K562 (cell line): ENCODE measurements around the gene ISG20. TPM values are rescaled to one million over a fixed set of nuclear protein-coding genes. Genes with fewer than 3 reads are reported as not detected.

Experiments
- ATF2 ChIP-seq: sonication (generic); formaldehyde crosslinking; IDR thresholded peaks from 2 replicates; pipeline ENCODE4 v1.8.1; 2022; ENCODE audit warnings: missing genetic modification reagents
- BRF2 ChIP-seq: IDR thresholded peaks from 3 replicates; pipeline ENCODE4 v1.6.1; 2011; ENCODE audit warnings: borderline replicate concordance, mild to moderate bottlenecking; ENCODE audit not compliant: insufficient read length, insufficient read depth
- CCNT2 ChIP-seq: IDR thresholded peaks from 2 replicates; pipeline ENCODE4 v1.6.1; 2011; ENCODE audit warnings: borderline replicate concordance, low read depth, mild to moderate bottlenecking, moderate library complexity, mixed read lengths, low read length; ENCODE audit not compliant: insufficient read length; ENCODE audit errors: extremely low read depth
- CTCF ChIP-seq, 3 experiments: IDR thresholded peaks in 2 of 3; conservative IDR thresholded peaks in 1 of 3; 2 replicates each; pipeline ENCODE4 v1.5.1; 2011 to 2012; ENCODE audit warnings: low read length in 3 of 3, mild to moderate bottlenecking in 3 of 3, control low read depth in 2 of 3, improper control_type of control experiment in 1 of 3, inconsistent platforms in 1 of 3, low read depth in 1 of 3, mixed read lengths in 1 of 3, moderate library complexity in 1 of 3; ENCODE audit not compliant: insufficient read depth in 2 of 3
- FOXM1 ChIP-seq, 2 experiments: fragments of 450-650 bp in 1 of 2; sonication (generic) in 1 of 2; formaldehyde crosslinking in 1 of 2; IDR thresholded peaks; 2 replicates each; pipeline versions ENCODE4 v1.6.1 to v1.9.0; 2017 to 2022; ENCODE audit warnings: low read depth in 2 of 2, mild to moderate bottlenecking in 2 of 2, missing genetic modification reagents in 1 of 2, moderate library complexity in 1 of 2
- HDAC3 ChIP-seq: fragments of 450-650 bp; IDR thresholded peaks from 2 replicates; pipeline ENCODE4 v1.6.1; 2018; ENCODE audit warnings: borderline replicate concordance, mild to moderate bottlenecking, moderate library complexity; ENCODE audit not compliant: partially characterized antibody
- HMBOX1 ChIP-seq: sonication (generic); IDR thresholded peaks from 2 replicates; pipeline ENCODE4 v1.6.1; 2016
- KDM4B ChIP-seq, 2 experiments: fragments of 450-650 bp in 1 of 2; sonication (generic) in 1 of 2; IDR thresholded peaks; 2 replicates each; pipeline ENCODE4 v1.6.1; 2016 to 2017; ENCODE audit warnings: borderline replicate concordance in 2 of 2, antibody characterized with exemption in 1 of 2, low read depth in 1 of 2, mild to moderate bottlenecking in 1 of 2
- MAFK ChIP-seq: IDR thresholded peaks from 2 replicates; pipeline ENCODE4 v1.6.1; 2011; ENCODE audit warnings: low read length, improper control_type of control experiment
- MED1 ChIP-seq: sonication (generic); formaldehyde crosslinking; IDR thresholded peaks from 2 replicates; pipeline ENCODE4 v1.8.1; 2023; ENCODE audit warnings: missing genetic modification reagents, borderline replicate concordance
- NCOA6 ChIP-seq: fragments of 450-650 bp; IDR thresholded peaks from 2 replicates; pipeline ENCODE4 v1.6.1; 2017; ENCODE audit warnings: mild to moderate bottlenecking
- NCOR1 ChIP-seq: fragments of 450-650 bp; IDR thresholded peaks from 2 replicates; pipeline ENCODE4 v1.6.1; 2016; ENCODE audit warnings: mild to moderate bottlenecking, moderate library complexity
- PCBP1 ChIP-seq: fragments of 200-400 bp; formaldehyde crosslinking; IDR thresholded peaks from 2 replicates; pipeline ENCODE4 v1.6.1; 2018; ENCODE audit warnings: mild to moderate bottlenecking, low read depth, low read length; ENCODE audit not compliant: poor library complexity, severe bottlenecking
- PHB2 ChIP-seq: fragments of 450-650 bp; IDR thresholded peaks from 2 replicates; pipeline ENCODE4 v1.6.1; 2017; ENCODE audit warnings: low read depth
- TGIF2 ChIP-seq: sonication (generic); formaldehyde crosslinking; IDR thresholded peaks from 2 replicates; pipeline ENCODE4 v1.8.1; 2022; ENCODE audit warnings: mild to moderate bottlenecking, missing genetic modification reagents, moderate library complexity
- ZEB2 ChIP-seq: fragments of 450-650 bp; IDR thresholded peaks from 2 replicates; pipeline ENCODE4 v1.6.1; 2016
- ZNF184 ChIP-seq: sonication (generic); formaldehyde crosslinking; IDR thresholded peaks from 2 replicates; pipeline ENCODE4 v1.5.0; 2020; ENCODE audit warnings: missing genetic modification reagents
- ZNF408 ChIP-seq: fragments of 250-450 bp; sonication (Bioruptor Pico); IDR thresholded peaks from 2 replicates; pipeline ENCODE4 v1.4.0; 2020; ENCODE audit warnings: low read depth, mild to moderate bottlenecking, moderate library complexity
- ZNF766 ChIP-seq: fragments of 200-800 bp; sonication (Bioruptor generic); conservative IDR thresholded peaks from 2 replicates; pipeline ENCODE4 v1.6.1; 2016; ENCODE audit warnings: missing genetic modification characterization, missing compliant biosample characterization
- polyA plus RNA-seq, 8 experiments: library from polyadenylated mRNA; depleted of rRNA in 4 of 8; stranded (reverse) in 5 of 8; unstranded in 3 of 8; fragments of >200 nt; fragmentation: Nextera tagmentation in 2 of 8; fragmentation: Illumina TruSeq in 1 of 8; extraction: Ambion mirVana in 2 of 8; extraction: Trizol in 1 of 8; gene quantifications; 2 replicates each; pipeline versions ENCODE4 v1.2.1 to v1.2.3, GENCODE V29; 2011 to 2014; ENCODE audit warnings: inconsistent platforms in 1 of 8, missing spikeins in 1 of 8
- total RNA-seq, 7 experiments: library from RNA; depleted of rRNA in 6 of 7; stranded (reverse); fragments of >200 nt in 6 of 7; fragmentation: Illumina TruSeq in 2 of 7; extraction: Trizol in 2 of 7; gene quantifications; 2 replicates each; pipeline versions ENCODE4 v1.2.1 to v1.2.3, GENCODE V29; 2011 to 2021; ENCODE audit warnings: low replicate concordance in 1 of 7
- TF ChIP-seq, protein P1 (sequence below), 2 experiments: IDR thresholded peaks; 2 replicates each; pipeline ENCODE4 v1.6.1; 2011; ENCODE audit warnings: borderline replicate concordance in 1 of 2, control low read depth in 1 of 2, low read depth in 1 of 2, low read length in 1 of 2, mild to moderate bottlenecking in 1 of 2, mixed read lengths in 1 of 2, moderate library complexity in 1 of 2; ENCODE audit not compliant: insufficient read depth in 1 of 2, insufficient read length in 1 of 2, poor library complexity in 1 of 2, severe bottlenecking in 1 of 2; ENCODE audit errors: extremely low read depth in 1 of 2

ISG20 gene
- total and polyA plus RNA-seq, 9 of the 15 experiments (the other 6 are each of a cell fraction or from before 2014, with no cell fraction given) = 0.06 to 2.1 (median 1.00) TPM

DNA sequence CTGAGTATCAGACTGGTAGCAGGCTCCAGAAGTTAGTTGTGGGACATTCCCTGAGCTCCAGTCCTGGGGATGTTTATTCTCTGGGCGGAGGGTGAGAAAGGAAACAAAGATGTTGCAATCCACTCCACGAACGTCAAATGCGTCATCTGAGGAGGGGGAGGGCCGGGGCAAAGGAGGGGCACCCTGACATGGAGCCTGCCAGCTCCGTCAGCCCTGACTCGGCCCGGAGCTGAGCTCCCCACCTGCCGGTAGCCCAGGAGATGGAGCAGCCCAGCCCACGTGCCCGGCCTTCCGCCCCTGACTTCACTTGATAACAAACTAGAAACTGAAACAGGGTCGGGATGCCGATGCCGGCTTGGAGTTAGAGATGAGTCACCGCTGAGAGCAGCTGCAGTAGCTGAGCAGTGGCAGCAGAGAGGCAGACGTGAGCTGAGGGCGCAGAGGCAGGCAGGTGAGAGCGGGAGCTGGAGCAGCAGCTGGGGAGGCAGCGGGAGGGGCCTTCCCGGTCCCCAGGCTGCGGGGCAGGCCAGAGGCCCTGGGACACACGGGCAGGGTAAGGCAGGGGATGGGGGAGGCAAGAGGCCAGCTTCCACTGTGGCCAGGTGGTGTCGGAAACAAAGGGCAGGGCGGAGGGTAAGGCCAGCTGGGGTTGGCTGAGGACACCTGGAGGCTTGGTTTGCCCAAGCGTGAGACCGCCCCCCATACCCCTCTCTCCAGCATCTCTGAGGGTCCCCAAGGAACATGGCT lies at the start of gene ISG20 (continued):
- no peak for TF ChIP-seq ZNF408 (CRISPR knock-in tag)
- no peak for TF ChIP-seq ZNF184 (CRISPR knock-in tag)
- peak; percentile 60 for TF ChIP-seq FOXM1 (IDR thresholded peaks at IDR 0.05; ENCODE audit: low read depth)
- 0 out of 2 replicates have a peak, but pooled peaks have one; percentile 85 for TF ChIP-seq FOXM1 (CRISPR knock-in tag; IDR thresholded peaks at IDR 0.05; ENCODE audit: low read depth)
- no peak for TF ChIP-seq PHB2
- peak in 1 of 2 experiments; percentile 73; a peak in 1 of 4 replicates for TF ChIP-seq KDM4B (IDR thresholded peaks at IDR 0.05; ENCODE audit: borderline replicate concordance in 2 of 2, low read depth in 1 of 2)
- no peak for TF ChIP-seq HDAC3
- TF ChIP-seq BRF2 = no peak
- no peak for TF ChIP-seq MED1 (CRISPR knock-in tag)
- TF ChIP-seq CCNT2 = peak; percentile 67
- TF ChIP-seq NCOA6 = no peak
- peak; percentile 68 for TF ChIP-seq PCBP1
- peak; percentile 62; the same call in 1 of the 2 replicates for TF ChIP-seq ZNF766 (CRISPR knock-in tag)
- peak; percentile 76 for TF ChIP-seq NCOR1
- peak; percentile 94 for TF ChIP-seq ZEB2
- no peak for TF ChIP-seq TGIF2
- TF ChIP-seq HMBOX1 = peak; percentile 38; the same call in 1 of the 2 replicates
- peak; percentile 71; the same call in 1 of the 2 replicates for TF ChIP-seq ATF2 (CRISPR knock-in tag)
- TF ChIP-seq MAFK = no peak
- TF ChIP-seq CTCF (IDR thresholded peaks at IDR 0.05 in 2 of 3, conservative IDR thresholded peaks at IDR 0.05 in 1 of 3; ENCODE audit: insufficient read depth in 2 of 3, low read depth in 1 of 3, low read length in 3 of 3) = peak; percentile 64 to 76 (median 65)
- TF ChIP-seq, protein P1, sequence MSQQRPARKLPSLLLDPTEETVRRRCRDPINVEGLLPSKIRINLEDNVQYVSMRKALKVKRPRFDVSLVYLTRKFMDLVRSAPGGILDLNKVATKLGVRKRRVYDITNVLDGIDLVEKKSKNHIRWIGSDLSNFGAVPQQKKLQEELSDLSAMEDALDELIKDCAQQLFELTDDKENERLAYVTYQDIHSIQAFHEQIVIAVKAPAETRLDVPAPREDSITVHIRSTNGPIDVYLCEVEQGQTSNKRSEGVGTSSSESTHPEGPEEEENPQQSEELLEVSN (IDR thresholded peaks at IDR 0.05; ENCODE audit: borderline replicate concordance in 1 of 2, extremely low read depth in 1 of 2, insufficient read depth in 1 of 2, insufficient read length in 1 of 2, low read depth in 1 of 2, low read length in 1 of 2, poor library complexity in 1 of 2, severe bottlenecking in 1 of 2) = peak; percentile 72 to 87
